ENCODE data around the gene PBXIP1. TPM values are rescaled to one million over a fixed set of nuclear protein-coding genes. Genes with fewer than 3 reads are reported as not detected.

PBXIP1 gene, protein sequence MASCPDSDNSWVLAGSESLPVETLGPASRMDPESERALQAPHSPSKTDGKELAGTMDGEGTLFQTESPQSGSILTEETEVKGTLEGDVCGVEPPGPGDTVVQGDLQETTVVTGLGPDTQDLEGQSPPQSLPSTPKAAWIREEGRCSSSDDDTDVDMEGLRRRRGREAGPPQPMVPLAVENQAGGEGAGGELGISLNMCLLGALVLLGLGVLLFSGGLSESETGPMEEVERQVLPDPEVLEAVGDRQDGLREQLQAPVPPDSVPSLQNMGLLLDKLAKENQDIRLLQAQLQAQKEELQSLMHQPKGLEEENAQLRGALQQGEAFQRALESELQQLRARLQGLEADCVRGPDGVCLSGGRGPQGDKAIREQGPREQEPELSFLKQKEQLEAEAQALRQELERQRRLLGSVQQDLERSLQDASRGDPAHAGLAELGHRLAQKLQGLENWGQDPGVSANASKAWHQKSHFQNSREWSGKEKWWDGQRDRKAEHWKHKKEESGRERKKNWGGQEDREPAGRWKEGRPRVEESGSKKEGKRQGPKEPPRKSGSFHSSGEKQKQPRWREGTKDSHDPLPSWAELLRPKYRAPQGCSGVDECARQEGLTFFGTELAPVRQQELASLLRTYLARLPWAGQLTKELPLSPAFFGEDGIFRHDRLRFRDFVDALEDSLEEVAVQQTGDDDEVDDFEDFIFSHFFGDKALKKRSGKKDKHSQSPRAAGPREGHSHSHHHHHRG
- total RNA-seq: 15.1 TPM

GRCh38 chr1:154955718-154956543, at the start of gene PBXIP1:
TSS of gene PBXIP1 (minus strand) at chr1:154956099. CDS start at chr1:154953721, 2,378 bp downstream.
- FAIRE-seq (no peak), DNase-seq (ENCODE audit: low spot score in 2 of 2) (peak; percentile 89 to 90)

DNA sequence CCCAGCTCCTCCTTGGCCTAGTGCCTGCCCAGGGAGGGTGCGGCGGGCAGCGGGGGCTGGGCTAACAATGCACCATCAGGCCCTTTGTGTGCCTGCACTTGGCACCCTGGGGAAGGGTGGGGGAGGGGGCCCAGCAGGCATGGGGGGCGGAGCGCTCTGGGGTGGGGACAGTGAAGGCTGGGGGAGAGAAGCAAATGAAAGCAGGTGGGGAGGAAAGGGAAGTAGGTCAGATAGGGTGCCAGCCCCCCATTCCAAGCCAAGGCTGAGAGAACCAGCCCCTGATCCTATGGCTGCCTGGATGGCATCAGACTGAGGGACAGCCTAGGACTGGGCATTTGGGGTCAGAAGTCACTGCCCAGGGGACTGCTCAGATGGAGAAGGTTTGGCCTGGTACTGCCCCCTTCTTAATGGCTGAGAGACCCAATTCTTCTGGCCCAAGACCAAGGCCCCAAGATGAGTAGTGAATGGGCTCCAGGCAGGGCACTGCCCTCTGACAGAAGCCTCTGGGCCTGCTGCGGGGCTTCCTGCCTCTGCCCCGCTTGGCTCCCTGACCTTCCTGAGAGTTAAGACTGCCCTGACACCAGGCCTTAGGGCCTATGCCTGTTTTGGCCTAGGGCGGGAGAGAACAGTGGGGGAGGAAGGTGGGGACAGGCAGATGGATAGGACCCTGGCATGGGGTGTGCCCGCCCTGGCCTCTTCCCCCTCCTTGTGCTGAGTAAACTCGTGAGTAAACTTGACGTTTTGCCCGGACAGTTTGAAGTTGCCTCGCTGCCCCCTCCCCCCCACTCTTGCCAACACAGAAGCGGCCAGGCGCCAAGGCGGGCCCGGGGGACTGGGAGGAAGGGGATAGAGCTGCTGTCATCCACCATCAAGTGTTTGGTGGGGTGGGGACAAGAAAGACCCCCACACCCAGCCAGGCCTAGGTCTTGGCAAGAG, 49.4 kb upstream of the PBXIP1 start:
- no peak for DNase-seq (ENCODE audit: low spot score in 2 of 2)
- no peak for FAIRE-seq

DNA sequence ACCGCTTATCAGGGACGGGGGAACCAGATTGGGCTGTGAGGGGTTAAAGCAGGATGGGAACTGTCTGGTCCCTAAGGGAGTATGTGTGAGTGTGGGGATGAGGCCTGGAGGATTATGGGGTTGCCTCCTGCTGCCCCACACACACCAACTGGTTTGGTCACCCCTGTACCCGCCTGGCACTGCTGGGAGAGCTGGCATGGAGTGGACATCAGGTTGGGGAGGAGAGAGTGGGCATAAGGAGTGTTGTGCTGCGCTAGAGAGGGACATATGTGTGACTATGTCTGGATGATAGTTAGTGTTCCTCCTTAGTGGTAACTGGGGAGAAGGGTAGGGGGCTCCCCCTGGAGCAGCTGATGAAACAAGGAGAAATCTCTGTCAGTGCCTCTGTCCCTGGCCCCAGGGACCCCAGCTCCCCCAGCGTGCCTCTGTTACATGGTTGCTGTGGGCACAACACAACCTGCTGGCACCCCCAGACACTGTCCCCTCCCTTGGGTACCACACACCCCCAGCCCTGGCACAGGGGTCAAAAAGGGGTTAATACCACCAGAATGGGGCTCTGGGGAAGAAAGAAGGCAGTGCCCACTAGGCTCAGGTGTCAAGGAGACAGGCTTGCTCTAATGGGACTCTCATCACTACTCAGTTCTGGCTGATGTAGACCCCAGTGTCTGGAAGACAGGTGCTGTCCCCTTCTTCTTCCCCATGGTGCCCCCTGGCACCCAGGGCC, 48.6 kb upstream of the PBXIP1 start:
- FAIRE-seq (no peak), DNase-seq (ENCODE audit: low spot score in 2 of 2) (no peak)

DNA sequence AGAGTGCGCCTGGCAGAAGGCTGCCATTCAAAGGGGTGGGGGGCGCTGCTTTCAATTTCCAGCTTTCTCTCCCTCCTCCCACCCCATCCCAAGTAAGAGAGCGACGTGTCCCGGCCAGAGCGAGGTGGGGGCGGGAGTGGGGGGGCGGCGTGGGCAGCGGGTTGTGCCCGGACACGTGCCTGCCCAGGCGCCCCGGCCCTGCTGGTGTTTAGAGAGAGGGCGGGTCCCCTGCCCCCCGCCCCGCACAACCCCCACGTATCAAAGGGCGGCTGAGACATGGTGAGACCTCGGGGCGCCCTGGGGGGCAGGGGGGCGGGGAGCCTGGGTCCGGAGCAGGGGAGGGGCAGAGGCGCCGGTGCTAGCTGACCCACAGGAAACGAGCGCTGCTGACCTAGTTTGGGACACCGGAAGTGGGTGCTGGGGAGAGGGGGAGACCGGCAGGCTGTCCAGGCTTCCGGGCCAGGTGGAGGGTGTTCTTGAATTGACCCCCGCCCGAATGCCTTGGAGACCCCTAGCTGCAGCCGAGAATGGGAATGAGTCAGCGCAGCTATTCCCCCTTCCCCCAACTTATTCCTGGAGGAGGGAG, 48.0 kb upstream of the PBXIP1 start:
- peak in 1 of 2 donors; percentile 64 for DNase-seq (ENCODE audit: low spot score in 2 of 2)
- FAIRE-seq: no peak

GRCh38 chr1:155003227-155003765, 47.4 kb upstream of the PBXIP1 start:
- DNase-seq (ENCODE audit: low spot score in 2 of 2) (no peak), FAIRE-seq (no peak)

GRCh38 chr1:155002464-155003226, 46.7 kb upstream of the PBXIP1 start, which contains the start of gene ZBTB7B:
TSS of gene ZBTB7B (plus strand) at chr1:155002802. CDS start at chr1:155014661, 11,859 bp downstream.
- FAIRE-seq: no peak
- DNase-seq (ENCODE audit: low spot score in 2 of 2): peak; percentile 58 to 76

DNA sequence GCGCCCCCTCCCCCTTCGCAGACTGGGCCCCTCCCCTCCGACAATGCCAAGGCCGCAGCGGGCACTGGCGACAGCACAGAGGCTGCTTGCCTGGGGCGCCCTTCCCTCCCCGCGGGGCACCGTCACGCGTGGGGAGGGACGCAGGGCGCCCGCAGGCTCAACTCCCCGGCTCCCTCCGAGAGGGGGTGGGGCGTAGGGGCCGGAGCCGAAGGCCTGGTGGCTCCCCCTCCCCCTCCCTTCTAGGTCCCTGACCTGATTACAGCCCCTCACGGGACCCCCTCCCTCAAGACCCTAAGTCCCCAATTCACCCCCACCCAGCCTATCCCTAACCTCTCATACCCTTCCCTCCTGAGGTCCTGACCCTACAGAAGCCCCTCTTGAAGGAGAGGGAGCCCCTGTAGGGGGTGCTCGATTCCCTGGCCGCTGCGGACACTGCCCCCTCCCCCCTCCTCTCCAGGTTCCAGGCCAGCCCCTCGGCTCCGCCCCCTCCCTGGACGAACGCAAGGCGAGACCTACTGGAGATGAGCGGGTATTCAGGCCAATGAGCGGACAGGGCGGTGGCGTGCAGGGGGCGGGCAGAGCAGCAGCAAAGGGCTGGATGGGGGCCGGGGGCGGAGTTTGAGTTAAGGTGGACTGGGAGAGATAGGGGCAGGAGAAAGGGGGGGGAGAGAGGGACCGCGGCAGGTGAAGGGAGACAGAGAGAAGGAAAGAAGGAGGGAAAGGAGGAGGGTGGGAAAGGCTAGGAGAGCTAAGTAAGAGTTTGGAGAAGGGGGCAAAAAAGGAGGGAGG, 46.0 kb upstream of the PBXIP1 start:
- FAIRE-seq (no peak), DNase-seq (ENCODE audit: low spot score in 2 of 2) (peak; percentile 97 to 98)

- DNase-seq (ENCODE audit: low spot score in 2 of 2): no peak
- no peak for FAIRE-seq
These were observed 45.5 kb upstream of the PBXIP1 start for GRCh38 chr1:155001425-155001674.

DNA sequence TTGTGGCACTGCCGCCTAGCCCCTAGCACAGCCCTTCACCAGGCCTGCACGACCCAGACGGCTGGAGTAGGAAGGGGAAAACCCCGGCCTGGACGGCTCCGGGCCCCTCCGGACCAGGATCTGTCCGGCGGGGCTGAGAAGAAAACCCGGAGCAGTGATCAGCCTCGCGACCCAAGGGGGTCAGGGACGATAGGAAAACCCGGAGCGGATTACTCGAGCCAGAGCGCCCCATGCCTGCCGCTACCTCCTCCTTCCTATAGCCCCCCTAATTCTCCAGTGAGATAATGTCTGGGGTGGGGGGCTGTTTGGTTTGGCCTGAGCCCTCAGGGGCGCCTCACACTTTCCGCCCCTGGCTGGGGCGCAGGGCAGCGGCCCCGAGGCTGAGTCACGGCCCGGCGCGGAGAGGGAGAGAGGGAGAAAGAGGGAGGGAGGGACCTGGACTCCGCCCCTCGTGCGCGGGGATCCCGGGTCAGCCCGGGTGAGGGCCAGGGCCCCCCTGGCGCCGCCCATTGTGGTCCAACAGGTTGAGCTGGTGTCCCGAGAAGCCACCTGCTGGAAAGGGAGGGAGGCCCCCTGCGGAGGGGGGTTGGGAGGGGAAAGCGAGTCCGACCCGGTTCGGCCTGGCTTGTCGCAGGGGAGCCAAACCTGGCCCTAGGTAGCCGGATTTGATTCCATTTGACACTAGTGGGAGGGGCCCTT, 45.0 kb upstream of the PBXIP1 start:
- FAIRE-seq (no peak), DNase-seq (ENCODE audit: low spot score in 2 of 2) (peak; percentile 78 to 88)

DNA sequence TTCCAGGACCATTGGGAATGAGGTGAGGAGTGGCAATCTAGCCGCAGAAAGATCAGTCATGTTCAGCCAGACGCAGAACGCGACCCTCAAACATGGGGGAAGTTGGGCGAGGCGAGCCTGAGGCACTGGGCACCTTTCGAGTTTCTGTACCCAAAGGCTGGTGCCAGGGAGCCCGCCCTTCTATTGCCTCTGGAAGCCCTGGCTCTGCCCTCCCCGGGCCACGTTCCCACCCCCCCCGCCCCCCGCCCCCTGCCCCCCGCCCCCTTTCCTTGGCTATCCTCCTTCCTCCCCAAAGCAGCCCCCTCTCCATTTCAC, 44.5 kb upstream of the PBXIP1 start:
- peak in 1 of 2 donors; percentile 76 for DNase-seq (ENCODE audit: low spot score in 2 of 2)
- no peak for FAIRE-seq

DNA sequence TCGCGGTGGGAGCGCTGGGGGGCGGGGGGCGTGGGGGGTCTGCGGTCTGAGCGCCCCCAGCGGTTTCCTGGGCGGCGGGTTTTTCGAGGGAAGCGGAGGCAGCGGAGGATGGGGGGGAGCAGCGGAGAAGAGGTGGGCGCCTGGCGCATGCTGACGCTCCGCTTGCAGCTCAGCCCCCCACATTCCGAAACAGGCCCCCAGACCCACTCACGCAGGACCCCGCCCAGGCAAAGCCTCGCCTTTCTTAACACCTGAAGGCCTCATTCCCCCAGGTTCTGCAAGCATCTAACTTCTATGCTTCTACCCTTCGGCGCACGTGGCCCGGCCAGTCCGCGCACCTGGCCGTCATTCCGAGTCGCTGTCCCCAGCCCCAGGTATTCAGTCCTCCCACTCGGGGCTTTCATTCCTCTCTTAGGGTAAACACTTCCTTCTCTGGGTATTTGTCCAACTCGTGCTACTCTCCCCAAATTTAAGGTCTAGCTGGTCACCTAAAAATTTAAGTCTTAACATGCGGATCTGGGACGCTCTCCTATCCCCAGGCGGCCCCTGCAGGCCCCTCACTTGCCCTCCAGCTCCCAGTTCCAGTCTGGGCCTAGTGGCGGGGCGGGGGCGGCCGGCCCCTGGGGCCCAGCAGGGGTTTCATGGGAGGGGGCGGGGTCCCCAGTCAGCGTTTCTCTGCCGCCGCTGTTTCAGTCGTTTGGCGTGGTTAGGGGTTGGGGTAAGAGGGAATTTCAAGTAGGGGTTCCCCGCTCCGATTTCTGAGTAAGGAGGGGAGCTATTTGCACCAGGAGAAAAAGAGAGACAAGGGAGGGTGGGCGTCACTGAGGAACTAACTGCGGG, 43.9 kb upstream of the PBXIP1 start:
- DNase-seq (ENCODE audit: low spot score in 2 of 2): peak in 1 of 2 donors; percentile 46
- no peak for FAIRE-seq

- peak in 1 of 2 donors; percentile 72 for DNase-seq (ENCODE audit: low spot score in 2 of 2)
These were observed 43.1 kb upstream of the PBXIP1 start for GRCh38 chr1:154998818-154999570.

DNA sequence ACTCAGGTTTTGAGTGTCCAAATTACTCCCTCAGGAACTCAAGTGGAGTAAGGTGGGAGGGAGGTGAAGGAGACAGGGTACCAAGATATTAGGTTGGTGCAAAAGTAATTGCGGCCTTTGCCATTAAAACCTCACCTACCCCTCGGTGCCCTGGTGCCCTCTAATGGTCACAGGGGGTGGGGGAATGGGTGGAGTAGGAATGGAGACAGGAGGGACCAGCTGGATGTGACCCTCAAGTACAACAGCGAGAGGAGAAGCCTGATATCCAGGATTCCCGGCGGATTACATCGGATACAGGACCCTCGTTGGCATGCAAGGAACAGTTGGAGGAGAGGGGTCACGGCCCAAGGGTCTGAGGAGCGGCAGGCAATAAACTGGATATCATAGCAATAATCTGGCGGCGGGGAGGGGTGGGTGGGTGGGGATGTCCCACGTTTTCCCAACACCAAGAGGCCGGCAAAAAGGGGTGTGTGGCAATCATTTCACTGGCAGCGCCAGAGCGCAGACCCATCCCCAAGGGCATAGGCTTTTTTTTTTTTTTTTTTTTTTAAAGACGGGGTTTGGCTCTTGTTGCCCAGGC, 42.4 kb upstream of the PBXIP1 start:
- no peak for DNase-seq (ENCODE audit: low spot score in 2 of 2)

More at GRCh38 chr1:154998818-154999570, 43.1 kb upstream of the PBXIP1 start:
- no peak for FAIRE-seq

DNA sequence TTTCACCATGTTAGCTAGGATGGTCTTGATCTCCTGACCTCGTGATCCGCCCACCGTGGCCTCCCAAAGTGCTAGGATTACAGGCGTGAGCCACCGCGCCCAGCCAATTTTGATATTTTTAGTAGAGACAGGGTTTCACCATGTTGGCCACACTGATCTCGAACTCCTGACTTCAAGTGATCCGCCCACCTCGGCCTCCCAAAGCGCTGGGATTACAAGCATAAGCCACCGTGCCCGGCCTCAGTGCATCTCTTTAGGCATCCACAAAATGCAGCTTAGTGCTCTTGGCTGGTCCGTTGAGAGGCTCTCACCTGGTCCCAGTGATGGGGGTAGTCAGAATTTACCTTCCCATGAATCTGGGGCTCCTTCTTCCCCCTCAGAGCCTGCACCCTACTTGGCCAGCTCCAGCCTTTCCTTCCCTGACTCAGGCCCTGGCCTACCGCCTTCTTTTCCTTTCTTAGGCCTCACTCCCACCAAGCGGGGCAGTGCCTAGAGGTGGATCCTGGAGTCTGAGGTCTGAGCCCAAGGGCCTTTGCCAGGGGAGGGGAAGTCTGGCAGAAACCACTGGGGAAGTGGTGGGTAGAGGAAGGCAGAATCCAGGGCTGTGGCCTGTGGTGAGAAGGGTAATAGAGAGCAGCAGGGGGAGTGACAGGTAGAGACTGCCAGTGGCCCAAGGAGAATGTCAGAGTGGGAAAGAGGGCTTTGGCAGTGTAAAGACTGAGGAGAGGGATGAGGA, 41.2 kb upstream of the PBXIP1 start:
- FAIRE-seq: no peak
- DNase-seq (ENCODE audit: low spot score in 2 of 2): no peak

More for the DNA sequence above, 42.4 kb upstream of the PBXIP1 start:
- no peak for FAIRE-seq

Data from frontal cortex (tissue), 4 donors.